OCI-LY1 (cell line): ENCODE data around the gene OBSL1.

Source experiments
- EZH2 ChIP-seq: fragments of 200-600 bp; sonication (generic), shearing (Covaris generic); IDR thresholded peaks from 2 replicates; pipeline ENCODE4 v1.8.0; 2017; ENCODE audit warnings: borderline replicate concordance, mixed run types, mild to moderate bottlenecking, antibody characterized with exemption, low read length, moderate library complexity, mixed read lengths
- TF ChIP-seq, protein P1 (sequence below): fragments of 200-600 bp; sonication (generic), shearing (Covaris generic); IDR thresholded peaks from 2 replicates; pipeline ENCODE4 v1.5.1; 2017; ENCODE audit warnings: mild to moderate bottlenecking, antibody characterized with exemption, low read length, moderate library complexity, mixed read lengths

DNA sequence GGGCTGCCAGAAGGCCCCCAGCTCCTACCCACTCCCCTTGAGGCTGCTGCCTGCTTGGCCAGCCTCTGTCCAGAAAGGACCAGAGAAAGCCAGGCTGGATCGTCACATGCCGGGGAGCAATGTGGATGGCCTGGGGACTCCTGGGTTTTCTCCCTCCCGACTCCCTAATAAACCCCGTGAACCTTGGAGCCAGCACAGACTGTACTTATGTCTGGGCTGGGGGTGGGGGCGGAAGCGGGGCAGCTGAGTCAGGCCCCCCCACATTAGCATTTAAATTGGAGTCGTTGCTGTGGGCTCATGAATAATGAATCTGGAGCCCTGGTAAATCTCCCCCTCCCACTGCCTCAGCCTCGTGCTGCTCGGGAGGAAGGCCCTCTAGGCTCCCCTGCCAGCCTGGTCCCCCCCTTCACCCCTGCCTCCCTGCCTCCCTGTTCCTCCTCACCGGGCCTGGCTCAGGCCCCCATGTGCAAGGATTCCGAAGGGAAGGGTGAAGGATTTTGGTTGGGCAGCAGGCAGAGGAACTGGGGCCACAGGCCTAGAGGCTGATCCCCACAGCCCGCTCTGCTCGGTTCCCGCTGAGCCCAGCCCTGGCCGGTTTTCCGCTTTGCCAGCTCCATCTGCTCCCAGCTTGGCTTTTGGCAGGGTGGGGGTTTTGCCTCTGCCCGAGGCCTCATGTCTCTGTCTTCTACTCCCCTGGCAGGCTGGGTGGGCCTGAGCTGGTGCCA lies 64.4 kb downstream of the OBSL1 start:
- TF ChIP-seq, protein P1, sequence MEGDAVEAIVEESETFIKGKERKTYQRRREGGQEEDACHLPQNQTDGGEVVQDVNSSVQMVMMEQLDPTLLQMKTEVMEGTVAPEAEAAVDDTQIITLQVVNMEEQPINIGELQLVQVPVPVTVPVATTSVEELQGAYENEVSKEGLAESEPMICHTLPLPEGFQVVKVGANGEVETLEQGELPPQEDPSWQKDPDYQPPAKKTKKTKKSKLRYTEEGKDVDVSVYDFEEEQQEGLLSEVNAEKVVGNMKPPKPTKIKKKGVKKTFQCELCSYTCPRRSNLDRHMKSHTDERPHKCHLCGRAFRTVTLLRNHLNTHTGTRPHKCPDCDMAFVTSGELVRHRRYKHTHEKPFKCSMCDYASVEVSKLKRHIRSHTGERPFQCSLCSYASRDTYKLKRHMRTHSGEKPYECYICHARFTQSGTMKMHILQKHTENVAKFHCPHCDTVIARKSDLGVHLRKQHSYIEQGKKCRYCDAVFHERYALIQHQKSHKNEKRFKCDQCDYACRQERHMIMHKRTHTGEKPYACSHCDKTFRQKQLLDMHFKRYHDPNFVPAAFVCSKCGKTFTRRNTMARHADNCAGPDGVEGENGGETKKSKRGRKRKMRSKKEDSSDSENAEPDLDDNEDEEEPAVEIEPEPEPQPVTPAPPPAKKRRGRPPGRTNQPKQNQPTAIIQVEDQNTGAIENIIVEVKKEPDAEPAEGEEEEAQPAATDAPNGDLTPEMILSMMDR: no peak
- TF ChIP-seq EZH2: no peak
